ENCODE measurements around the gene PRPH2.

PRPH2 gene

DNA sequence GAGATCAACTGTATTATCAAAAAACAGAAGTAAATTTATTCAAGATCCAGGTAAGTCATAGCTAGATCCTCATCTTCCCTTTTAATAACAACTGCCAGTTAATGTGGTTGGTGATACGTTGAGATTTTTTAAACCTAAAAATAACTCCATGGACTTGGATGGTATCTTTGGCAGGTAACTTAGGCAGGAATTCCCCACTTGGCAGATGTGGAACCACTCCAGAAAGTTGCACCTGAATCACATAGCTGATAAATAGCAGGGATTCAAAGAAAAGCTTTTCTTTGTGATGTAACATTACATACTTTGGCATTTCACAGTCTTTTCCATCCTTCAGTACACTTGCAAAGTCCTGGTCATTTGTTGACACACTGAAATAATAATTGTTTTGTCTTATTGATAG, 62.6 kb downstream of the PRPH2 start:
- DNase-seq (ENCODE audit: insufficient read length, low spot score): no peak
- TF ChIP-seq POLR2AphosphoS5 (IDR thresholded peaks at IDR 0.05; ENCODE audit: low read depth, low read length) (no peak), TAF1 (IDR thresholded peaks at IDR 0.05; ENCODE audit: low read depth, low read length) (no peak), PAX5 (IDR thresholded peaks at IDR 0.05; ENCODE audit: insufficient read depth, low read length, severe bottlenecking) (no peak), SPI1 (IDR thresholded peaks at IDR 0.05; ENCODE audit: low read depth, low read length) (no peak), POLR2A (IDR thresholded peaks at IDR 0.05; ENCODE audit: low read depth, low read length) (no peak), POU2F2 (IDR thresholded peaks at IDR 0.05; ENCODE audit: low read depth, low read length) (no peak)

DNA sequence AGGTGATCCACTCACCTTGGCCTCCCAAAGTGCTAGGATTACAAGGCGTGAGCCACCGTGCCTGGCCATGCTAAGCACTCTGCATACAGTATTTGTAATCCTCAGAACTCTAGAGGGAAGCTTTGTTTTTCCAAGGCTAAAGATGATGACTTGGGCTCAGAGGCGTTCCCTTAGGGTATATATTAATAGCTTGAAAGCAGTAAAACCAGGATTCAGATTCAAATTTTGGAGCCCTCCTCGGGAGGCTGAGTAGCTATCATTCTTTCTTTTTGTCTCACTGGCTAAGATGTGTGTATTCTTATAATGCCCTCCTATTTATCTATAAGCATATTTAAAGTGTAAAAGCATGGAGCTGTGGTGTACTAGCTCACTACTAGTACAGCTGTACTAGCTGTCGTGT, 68.5 kb downstream of the PRPH2 start:
- no peak for FAIRE-seq
- TF ChIP-seq POLR2A (IDR thresholded peaks at IDR 0.05; ENCODE audit: low read depth, low read length) (no peak), POLR2AphosphoS5 (IDR thresholded peaks at IDR 0.05; ENCODE audit: low read depth, low read length) (no peak), POU2F2 (IDR thresholded peaks at IDR 0.05; ENCODE audit: low read depth, low read length) (no peak), PAX5 (IDR thresholded peaks at IDR 0.05; ENCODE audit: insufficient read depth, low read length, severe bottlenecking) (no peak), SPI1 (IDR thresholded peaks at IDR 0.05; ENCODE audit: low read depth, low read length) (no peak), TAF1 (IDR thresholded peaks at IDR 0.05; ENCODE audit: low read depth, low read length) (no peak)
- no peak for DNase-seq (ENCODE audit: insufficient read length, low spot score)

More for the DNA sequence above, 62.6 kb downstream of the PRPH2 start:
- FAIRE-seq: no peak

GRCh38 chr6:42652024-42652746, 70.2 kb downstream of the PRPH2 start:
- FAIRE-seq: peak; percentile 69
- TF ChIP-seq TAF1 (IDR thresholded peaks at IDR 0.05; ENCODE audit: low read depth, low read length) (no peak), POLR2AphosphoS5 (IDR thresholded peaks at IDR 0.05; ENCODE audit: low read depth, low read length) (no peak), POU2F2 (IDR thresholded peaks at IDR 0.05; ENCODE audit: low read depth, low read length) (no peak), SPI1 (IDR thresholded peaks at IDR 0.05; ENCODE audit: low read depth, low read length) (no peak), POLR2A (IDR thresholded peaks at IDR 0.05; ENCODE audit: low read depth, low read length) (no peak), PAX5 (IDR thresholded peaks at IDR 0.05; ENCODE audit: insufficient read depth, low read length, severe bottlenecking) (no peak)

More at GRCh38 chr6:42652024-42652746, 70.2 kb downstream of the PRPH2 start:
- no peak for DNase-seq (ENCODE audit: insufficient read length, low spot score)
